ENCODE results near the gene SLC38A10. TPM values are rescaled to one million over a fixed set of nuclear protein-coding genes. Genes with fewer than 3 reads are reported as not detected.
A peak's percentile ranks its signal among the peaks of the same experiment; 100 is the strongest.

The SLC38A10 gene
- total RNA-seq, 1 experiment from 2014 or later, result 85.2 TPM

DNA sequence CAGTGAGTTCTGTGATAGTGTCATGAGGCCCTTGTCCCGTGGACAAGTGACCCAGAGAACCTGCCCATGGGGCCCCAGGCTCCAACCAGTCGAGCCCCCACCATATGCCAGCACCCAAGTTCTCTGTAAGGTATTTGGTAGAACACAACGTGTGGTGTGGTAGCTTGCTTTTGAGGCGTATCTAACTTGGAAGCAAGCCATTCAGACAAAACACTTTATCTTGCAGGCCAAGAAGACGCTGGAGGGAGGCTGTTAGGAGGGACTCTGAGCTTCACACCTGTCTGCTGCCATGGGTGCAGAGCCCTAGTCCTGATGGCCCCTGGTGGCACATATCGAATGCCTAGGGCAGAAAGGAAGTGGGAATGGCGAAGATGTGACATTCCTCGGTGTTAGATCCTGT is 54.3 kb downstream of the SLC38A10 start:
- no peak for DNase-seq (ENCODE audit: low read depth)
- in situ Hi-C loops (cut with HindIII; ENCODE audit: low pct_unique_long_range_greater_than_20kb, low sequenced_read_pairs), result no loop called here

- in situ Hi-C loops (cut with HindIII; ENCODE audit: low pct_unique_long_range_greater_than_20kb, low sequenced_read_pairs), result no loop called here
- DNase-seq (ENCODE audit: low read depth), result peak; percentile 18
Observed at GRCh38 chr17:81239714-81240555, 55.2 kb downstream of the SLC38A10 start.

- DNase-seq (ENCODE audit: low read depth), result peak; percentile 98
- in situ Hi-C loops (cut with HindIII; ENCODE audit: low pct_unique_long_range_greater_than_20kb, low sequenced_read_pairs), result no loop called here
Observed at GRCh38 chr17:81238815-81239713, 56.0 kb downstream of the SLC38A10 start, which contains the start of the genes NDUFAF8 and TEPSIN. Gene NDUFAF8, plus strand, starts transcription at chr17:81239318. Its CDS starts 46 bp downstream, at chr17:81239364. Gene TEPSIN, minus strand, starts transcription at chr17:81239055. Its CDS starts 22 bp downstream, at chr17:81239033.

- in situ Hi-C loops (cut with HindIII; ENCODE audit: low pct_unique_long_range_greater_than_20kb, low sequenced_read_pairs), result no loop called here
- no peak for DNase-seq (ENCODE audit: low read depth)
Observed at GRCh38 chr17:81238490-81238814, 56.7 kb downstream of the SLC38A10 start.

- in situ Hi-C loops (cut with HindIII; ENCODE audit: low pct_unique_long_range_greater_than_20kb, low sequenced_read_pairs), result no loop called here
- DNase-seq (ENCODE audit: low read depth), result no peak
Observed at GRCh38 chr17:81237591-81238489, 57.3 kb downstream of the SLC38A10 start.

- in situ Hi-C loops (cut with HindIII; ENCODE audit: low pct_unique_long_range_greater_than_20kb, low sequenced_read_pairs), result no loop called here
- no peak for DNase-seq (ENCODE audit: low read depth)
Observed at GRCh38 chr17:81236784-81237183, 58.3 kb downstream of the SLC38A10 start.

DNA sequence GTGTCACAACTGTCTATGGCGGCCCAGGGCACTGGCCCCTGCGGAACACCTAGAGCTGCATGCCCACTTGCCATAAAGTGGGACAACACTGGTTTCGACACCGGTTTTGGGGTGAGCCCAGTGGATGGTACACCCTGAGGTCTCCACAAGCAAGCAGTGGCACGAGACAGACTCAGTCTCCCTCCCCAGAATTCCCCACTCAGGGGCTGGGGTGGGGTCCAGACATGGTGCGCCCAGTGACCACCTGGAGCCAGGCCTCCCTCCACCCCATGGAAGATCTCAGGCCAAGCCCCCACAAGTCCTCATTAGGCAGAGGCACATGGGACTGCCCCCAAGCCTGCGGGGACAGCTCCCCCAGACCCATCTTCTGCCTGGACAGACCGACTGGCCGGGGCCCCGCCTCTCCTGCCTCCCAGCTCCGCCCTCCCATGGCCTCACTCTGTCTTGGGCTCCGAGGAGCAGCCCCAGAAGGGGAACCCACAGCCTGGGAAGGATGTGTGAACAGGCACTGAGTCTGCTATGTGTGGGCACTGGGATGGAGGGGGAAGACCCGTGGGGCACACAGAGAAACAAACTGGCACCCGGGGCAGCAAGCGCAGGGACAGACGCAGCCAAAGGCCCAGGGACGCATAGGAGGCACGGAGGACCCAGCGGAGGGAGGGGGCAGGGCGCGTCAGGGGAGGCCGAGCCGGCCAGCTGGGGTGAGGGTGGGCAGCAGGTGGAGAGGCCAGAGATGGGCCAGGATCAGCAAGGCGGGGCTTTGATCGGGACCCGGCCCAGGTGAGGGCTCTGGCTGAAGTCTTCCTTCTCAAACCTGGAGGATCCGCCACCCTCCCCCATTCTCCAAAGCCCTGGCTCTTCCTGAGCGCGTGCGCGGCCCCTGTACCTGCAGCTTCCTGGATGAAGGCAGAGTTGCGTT is 59.0 kb downstream of the SLC38A10 start:
- DNase-seq (ENCODE audit: low read depth), result no peak
- in situ Hi-C loops (cut with HindIII; ENCODE audit: low pct_unique_long_range_greater_than_20kb, low sequenced_read_pairs), result no loop called here

- in situ Hi-C loops (cut with HindIII; ENCODE audit: low pct_unique_long_range_greater_than_20kb, low sequenced_read_pairs), result no loop called here
- DNase-seq (ENCODE audit: low read depth), result no peak
Observed at GRCh38 chr17:81234940-81235821, 59.9 kb downstream of the SLC38A10 start.

DNA sequence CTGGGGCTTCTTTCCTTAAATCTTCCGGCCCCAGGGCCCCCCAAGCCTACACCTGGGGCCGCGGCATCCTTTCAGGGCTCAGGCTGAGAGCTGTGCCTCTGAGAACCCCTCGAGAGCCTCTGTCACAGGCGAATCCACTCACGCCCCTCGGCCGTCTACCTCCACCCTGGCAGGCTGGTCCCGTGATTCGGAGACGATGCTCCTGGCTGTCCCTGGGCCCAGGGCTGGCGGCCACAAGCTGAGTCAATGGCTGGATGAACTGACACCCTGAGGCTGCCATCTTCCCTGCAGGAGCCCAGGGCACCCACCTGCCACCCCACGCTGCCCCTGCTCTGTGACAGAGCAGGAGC is 60.6 kb downstream of the SLC38A10 start:
- in situ Hi-C loops (cut with HindIII; ENCODE audit: low pct_unique_long_range_greater_than_20kb, low sequenced_read_pairs), result no loop called here

GRCh38 chr17:81233811-81234505 is 61.1 kb downstream of the SLC38A10 start:
- in situ Hi-C loops (cut with HindIII; ENCODE audit: low pct_unique_long_range_greater_than_20kb, low sequenced_read_pairs), result no loop called here
- DNase-seq (ENCODE audit: low read depth), result no peak

More for the DNA sequence above, 60.6 kb downstream of the SLC38A10 start:
- no peak for DNase-seq (ENCODE audit: low read depth)

DNA sequence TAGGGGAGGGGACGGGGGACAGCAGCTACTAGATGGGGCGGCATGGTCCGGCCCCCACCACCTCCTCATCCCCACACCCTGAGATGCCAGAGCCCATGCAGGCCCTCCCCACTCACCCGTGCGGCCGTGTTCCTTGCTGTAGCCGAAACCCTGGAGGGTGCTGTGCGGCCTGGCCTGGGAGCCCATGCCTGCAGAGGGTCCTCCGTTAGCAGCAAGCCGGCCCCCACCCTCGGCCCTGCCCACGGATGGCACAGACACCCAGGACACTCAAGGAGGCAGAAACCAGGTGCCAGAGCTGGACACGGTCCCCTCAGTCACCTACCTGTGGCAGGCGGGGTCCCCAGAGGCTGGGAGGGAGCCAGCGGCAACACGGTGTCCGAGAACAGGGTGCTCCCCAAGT is 61.8 kb downstream of the SLC38A10 start:
- in situ Hi-C loops (cut with HindIII; ENCODE audit: low pct_unique_long_range_greater_than_20kb, low sequenced_read_pairs), result no loop called here
- DNase-seq (ENCODE audit: low read depth), result no peak

GRCh38 chr17:81232616-81233241 is 62.4 kb downstream of the SLC38A10 start:
- in situ Hi-C loops (cut with HindIII; ENCODE audit: low pct_unique_long_range_greater_than_20kb, low sequenced_read_pairs), result no loop called here
- DNase-seq (ENCODE audit: low read depth), result no peak

DNA sequence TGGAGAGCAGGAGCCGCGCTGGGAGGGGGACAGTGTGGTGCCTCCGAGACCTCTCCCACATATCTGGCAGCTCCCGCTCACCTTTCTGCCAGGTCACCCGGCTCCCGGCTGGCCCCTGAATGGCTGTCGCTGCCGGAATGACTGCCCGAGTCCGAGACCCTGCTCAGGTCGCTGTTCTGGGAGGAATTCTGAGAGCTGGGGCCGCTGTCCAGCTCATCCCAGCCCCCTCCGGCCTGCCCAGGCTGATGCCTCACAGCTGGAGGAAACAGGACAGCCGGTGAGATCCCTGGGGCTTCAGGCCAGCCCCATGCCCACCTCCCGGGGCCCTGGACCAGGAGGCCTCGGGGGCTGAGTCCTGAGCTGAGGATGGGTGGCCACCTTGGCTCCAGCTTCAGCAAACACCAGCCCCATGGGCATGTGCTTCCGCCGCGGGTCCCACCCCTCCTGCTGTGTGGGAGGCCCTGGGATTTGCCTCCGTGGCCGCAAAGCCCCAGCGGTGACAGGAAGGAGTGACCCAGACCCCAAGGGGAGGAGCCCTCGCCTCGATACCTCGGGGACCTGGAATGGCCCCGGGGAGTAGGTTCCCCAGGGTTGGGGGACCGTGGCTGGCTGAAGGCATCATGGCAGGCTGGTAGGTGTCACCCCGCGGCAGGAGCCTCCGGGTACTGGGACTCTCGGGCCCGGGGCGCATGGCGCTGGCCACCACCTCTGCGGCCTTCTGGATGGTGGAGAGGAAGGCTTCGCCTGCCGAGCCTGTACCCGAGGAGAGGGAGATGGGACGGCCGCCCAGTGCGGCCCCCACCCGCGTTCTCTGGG is 63.1 kb downstream of the SLC38A10 start:
- in situ Hi-C loops (cut with HindIII; ENCODE audit: low pct_unique_long_range_greater_than_20kb, low sequenced_read_pairs), result no loop called here
- no peak for DNase-seq (ENCODE audit: low read depth)

GRCh38 chr17:81231121-81231645 is 63.9 kb downstream of the SLC38A10 start:
- in situ Hi-C loops (cut with HindIII; ENCODE audit: low pct_unique_long_range_greater_than_20kb, low sequenced_read_pairs), result no loop called here
- no peak for DNase-seq (ENCODE audit: low read depth)
